Stomach (tissue), 4 donors: Measurements from ENCODE around the gene PHF21B.

Experiments
- CTCF ChIP-seq, 7 experiments: fragments of 450-650 bp in 4 of 7; fragments of 200-600 bp in 3 of 7; sonication (generic) in 3 of 7; IDR thresholded peaks; one replicate each; pipeline ENCODE4 v1.5.1; 2016 to 2019; ENCODE audit warnings: antibody characterized with exemption in 7 of 7, control low read depth in 2 of 7, mild to moderate bottlenecking in 1 of 7
- POLR2A ChIP-seq, 4 donors: fragments of 450-650 bp; IDR thresholded peaks; one replicate each; pipeline ENCODE4 v1.6.1; 2016; ENCODE audit warnings: antibody characterized with exemption in 4 of 4, control low read depth in 2 of 4, mild to moderate bottlenecking in 1 of 4, moderate library complexity in 1 of 4
- POLR2AphosphoS5 ChIP-seq, 3 donors: sonication (generic); formaldehyde crosslinking; IDR thresholded peaks; one replicate each; pipeline ENCODE4 v1.6.1; 2016; ENCODE audit warnings: antibody characterized with exemption in 3 of 3

- TF ChIP-seq POLR2A (IDR thresholded peaks at IDR 0.05) (no peak), CTCF (IDR thresholded peaks at IDR 0.05) (no peak), POLR2AphosphoS5 (IDR thresholded peaks at IDR 0.05) (no peak)
These were observed 29.3 kb upstream of the PHF21B start for GRCh38 chr22:45039133-45039532.
